ENCODE measurements around the gene AP1G2. TPM values are rescaled to one million over a fixed set of nuclear protein-coding genes. Genes with fewer than 3 reads are reported as not detected.

The AP1G2 gene
- total and polyA plus RNA-seq, 2 of the 13 experiments (the other 11 are each of a cell fraction or from before 2014, with no cell fraction given) = 96.9 to 611 TPM

DNA sequence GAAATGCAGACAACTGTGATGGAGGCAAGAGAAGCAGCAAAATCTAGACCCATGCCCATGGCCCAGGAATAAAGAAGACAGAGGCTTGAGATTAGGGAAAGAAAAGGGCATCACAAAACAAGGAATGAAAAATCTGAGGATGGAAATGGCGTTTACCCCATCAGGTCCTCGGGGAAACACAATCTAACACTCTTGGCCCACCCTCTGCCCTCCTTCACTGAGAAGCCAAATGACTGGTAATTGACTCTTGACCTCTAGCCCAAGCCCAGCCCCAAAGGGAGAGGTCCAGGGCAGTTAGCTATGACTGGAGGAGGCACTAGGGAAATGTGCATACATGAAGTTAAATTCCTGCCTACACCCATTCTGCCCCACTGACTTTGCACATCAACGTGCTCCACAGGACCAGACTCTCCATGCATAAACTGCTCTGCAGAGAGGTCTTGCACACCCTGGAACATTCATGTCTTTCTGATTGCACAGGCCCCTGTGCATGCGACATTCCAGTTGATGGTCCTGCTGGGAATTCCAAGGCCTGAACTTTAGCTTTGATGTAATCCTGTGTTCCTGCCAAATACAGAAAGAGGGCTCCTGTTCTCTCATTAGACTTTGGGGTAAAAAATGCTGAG is 21.7 kb downstream of the AP1G2 start (continued):
- TF ChIP-seq ZNF746 (CRISPR knock-in tag; IDR thresholded peaks at IDR 0.05) (no peak), ZFX (CRISPR knock-in tag; IDR thresholded peaks at IDR 0.05; ENCODE audit: low read depth) (peak; percentile 36; the same call in 1 of the 2 replicates), SPEN (CRISPR knock-in tag; IDR thresholded peaks at IDR 0.05; ENCODE audit: low read depth) (0 out of 2 replicates have a peak, but pooled peaks have one; percentile 30), KDM4B (CRISPR knock-in tag; IDR thresholded peaks at IDR 0.05) (no peak), ZFY (CRISPR knock-in tag; IDR thresholded peaks at IDR 0.05) (peak; percentile 29; the same call in 1 of the 2 replicates), NFYB (CRISPR knock-in tag; IDR thresholded peaks at IDR 0.05) (no peak), ZMYM4 (CRISPR knock-in tag; IDR thresholded peaks at IDR 0.05) (0 out of 2 replicates have a peak, but pooled peaks have one; percentile 44), SRSF9 (IDR thresholded peaks at IDR 0.05; ENCODE audit: borderline replicate concordance, insufficient read depth, low read depth, low read length, poor library complexity, severe bottlenecking) (no peak), ZBTB7A (CRISPR knock-in tag; IDR thresholded peaks at IDR 0.05) (peak; percentile 41; the same call in 1 of the 2 replicates), ZNF282 (IDR thresholded peaks at IDR 0.05; ENCODE audit: partially characterized antibody) (no peak), ZNF879 (CRISPR knock-in tag; IDR thresholded peaks at IDR 0.05) (no peak), ZNF207 (IDR thresholded peaks at IDR 0.05; ENCODE audit: borderline replicate concordance) (no peak), MEIS2 (CRISPR knock-in tag; IDR thresholded peaks at IDR 0.05) (no peak), LCORL (IDR thresholded peaks at IDR 0.05) (no peak), LCORL (CRISPR knock-in tag; IDR thresholded peaks at IDR 0.05) (peak; percentile 69)
- TF ChIP-seq, protein P1, sequence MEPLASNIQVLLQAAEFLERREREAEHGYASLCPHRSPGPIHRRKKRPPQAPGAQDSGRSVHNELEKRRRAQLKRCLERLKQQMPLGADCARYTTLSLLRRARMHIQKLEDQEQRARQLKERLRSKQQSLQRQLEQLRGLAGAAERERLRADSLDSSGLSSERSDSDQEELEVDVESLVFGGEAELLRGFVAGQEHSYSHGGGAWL (CRISPR knock-in tag; IDR thresholded peaks at IDR 0.05) = 0 out of 2 replicates have a peak, but pooled peaks have one; percentile 19
- TF ChIP-seq, protein P2, sequence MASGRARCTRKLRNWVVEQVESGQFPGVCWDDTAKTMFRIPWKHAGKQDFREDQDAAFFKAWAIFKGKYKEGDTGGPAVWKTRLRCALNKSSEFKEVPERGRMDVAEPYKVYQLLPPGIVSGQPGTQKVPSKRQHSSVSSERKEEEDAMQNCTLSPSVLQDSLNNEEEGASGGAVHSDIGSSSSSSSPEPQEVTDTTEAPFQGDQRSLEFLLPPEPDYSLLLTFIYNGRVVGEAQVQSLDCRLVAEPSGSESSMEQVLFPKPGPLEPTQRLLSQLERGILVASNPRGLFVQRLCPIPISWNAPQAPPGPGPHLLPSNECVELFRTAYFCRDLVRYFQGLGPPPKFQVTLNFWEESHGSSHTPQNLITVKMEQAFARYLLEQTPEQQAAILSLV (CRISPR knock-in tag; IDR thresholded peaks at IDR 0.05; ENCODE audit: borderline replicate concordance) = 0 out of 2 replicates have a peak, but pooled peaks have one; percentile 38
- TF ChIP-seq, protein P3, sequence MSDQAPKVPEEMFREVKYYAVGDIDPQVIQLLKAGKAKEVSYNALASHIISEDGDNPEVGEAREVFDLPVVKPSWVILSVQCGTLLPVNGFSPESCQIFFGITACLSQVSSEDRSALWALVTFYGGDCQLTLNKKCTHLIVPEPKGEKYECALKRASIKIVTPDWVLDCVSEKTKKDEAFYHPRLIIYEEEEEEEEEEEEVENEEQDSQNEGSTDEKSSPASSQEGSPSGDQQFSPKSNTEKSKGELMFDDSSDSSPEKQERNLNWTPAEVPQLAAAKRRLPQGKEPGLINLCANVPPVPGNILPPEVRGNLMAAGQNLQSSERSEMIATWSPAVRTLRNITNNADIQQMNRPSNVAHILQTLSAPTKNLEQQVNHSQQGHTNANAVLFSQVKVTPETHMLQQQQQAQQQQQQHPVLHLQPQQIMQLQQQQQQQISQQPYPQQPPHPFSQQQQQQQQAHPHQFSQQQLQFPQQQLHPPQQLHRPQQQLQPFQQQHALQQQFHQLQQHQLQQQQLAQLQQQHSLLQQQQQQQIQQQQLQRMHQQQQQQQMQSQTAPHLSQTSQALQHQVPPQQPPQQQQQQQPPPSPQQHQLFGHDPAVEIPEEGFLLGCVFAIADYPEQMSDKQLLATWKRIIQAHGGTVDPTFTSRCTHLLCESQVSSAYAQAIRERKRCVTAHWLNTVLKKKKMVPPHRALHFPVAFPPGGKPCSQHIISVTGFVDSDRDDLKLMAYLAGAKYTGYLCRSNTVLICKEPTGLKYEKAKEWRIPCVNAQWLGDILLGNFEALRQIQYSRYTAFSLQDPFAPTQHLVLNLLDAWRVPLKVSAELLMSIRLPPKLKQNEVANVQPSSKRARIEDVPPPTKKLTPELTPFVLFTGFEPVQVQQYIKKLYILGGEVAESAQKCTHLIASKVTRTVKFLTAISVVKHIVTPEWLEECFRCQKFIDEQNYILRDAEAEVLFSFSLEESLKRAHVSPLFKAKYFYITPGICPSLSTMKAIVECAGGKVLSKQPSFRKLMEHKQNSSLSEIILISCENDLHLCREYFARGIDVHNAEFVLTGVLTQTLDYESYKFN (CRISPR knock-in tag; conservative IDR thresholded peaks at IDR 0.05) = 0 out of 2 replicates have a peak, but pooled peaks have one; percentile 16
- TF ChIP-seq, protein P4, sequence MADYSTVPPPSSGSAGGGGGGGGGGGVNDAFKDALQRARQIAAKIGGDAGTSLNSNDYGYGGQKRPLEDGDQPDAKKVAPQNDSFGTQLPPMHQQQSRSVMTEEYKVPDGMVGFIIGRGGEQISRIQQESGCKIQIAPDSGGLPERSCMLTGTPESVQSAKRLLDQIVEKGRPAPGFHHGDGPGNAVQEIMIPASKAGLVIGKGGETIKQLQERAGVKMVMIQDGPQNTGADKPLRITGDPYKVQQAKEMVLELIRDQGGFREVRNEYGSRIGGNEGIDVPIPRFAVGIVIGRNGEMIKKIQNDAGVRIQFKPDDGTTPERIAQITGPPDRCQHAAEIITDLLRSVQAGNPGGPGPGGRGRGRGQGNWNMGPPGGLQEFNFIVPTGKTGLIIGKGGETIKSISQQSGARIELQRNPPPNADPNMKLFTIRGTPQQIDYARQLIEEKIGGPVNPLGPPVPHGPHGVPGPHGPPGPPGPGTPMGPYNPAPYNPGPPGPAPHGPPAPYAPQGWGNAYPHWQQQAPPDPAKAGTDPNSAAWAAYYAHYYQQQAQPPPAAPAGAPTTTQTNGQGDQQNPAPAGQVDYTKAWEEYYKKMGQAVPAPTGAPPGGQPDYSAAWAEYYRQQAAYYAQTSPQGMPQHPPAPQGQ (CRISPR knock-in tag; IDR thresholded peaks at IDR 0.05; ENCODE audit: borderline replicate concordance) = no peak
- TF ChIP-seq, protein P5, sequence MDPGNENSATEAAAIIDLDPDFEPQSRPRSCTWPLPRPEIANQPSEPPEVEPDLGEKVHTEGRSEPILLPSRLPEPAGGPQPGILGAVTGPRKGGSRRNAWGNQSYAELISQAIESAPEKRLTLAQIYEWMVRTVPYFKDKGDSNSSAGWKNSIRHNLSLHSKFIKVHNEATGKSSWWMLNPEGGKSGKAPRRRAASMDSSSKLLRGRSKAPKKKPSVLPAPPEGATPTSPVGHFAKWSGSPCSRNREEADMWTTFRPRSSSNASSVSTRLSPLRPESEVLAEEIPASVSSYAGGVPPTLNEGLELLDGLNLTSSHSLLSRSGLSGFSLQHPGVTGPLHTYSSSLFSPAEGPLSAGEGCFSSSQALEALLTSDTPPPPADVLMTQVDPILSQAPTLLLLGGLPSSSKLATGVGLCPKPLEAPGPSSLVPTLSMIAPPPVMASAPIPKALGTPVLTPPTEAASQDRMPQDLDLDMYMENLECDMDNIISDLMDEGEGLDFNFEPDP (CRISPR knock-in tag; conservative IDR thresholded peaks at IDR 0.05) = peak; percentile 97; the same call in 1 of the 2 replicates
